ENCODE results near the gene B4GAT1. TPM values are rescaled to one million over a fixed set of nuclear protein-coding genes. Genes with fewer than 3 reads are reported as not detected.
A peak's percentile ranks its signal among the peaks of the same experiment; 100 is the strongest.

Gene B4GAT1
- polyA plus RNA-seq, 1 donor from 2014 or later, result 162 TPM

DNA sequence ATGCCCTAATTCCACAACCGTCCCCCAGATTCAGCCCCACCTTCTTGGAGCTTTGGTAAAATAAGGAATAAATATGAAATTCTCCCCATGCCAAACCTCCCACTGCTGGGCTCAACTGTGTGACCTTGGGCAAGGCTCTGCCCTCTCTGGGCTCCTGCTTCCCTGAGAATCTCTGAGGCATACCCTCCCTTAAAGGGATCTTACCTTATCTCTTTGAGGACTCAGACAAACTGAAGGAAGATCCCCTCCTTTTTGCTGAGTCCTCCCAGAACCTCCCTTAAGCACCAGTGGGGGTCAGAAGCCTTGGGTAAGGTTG lies 33.3 kb downstream of the B4GAT1 start:
- Histone ChIP-seq H2AFZ (ENCODE audit: low read depth, low read length) (no peak overlapping the region), H3F3A (ENCODE audit: insufficient read depth, low read length, poor library complexity, severe bottlenecking) (no peaks in the 10 kb centered on the region), H4K20me1 (ENCODE audit: insufficient read depth) (no peaks in the 10 kb centered on the region), H3K9me2 (ENCODE audit: insufficient read depth, low read length) (no peaks in the 10 kb centered on the region), H3K9ac (ENCODE audit: low read length) (no peak overlapping the region), H3K4me3 (ENCODE audit: low read length) (no peak overlapping the region), H3K4me2 (ENCODE audit: low read length) (no peak overlapping the region), H3K9me3 (ENCODE audit: low read length) (no peaks in the 10 kb centered on the region), H3K27ac (ENCODE audit: low read length) (no peak overlapping the region), H3K36me3 (ENCODE audit: insufficient read depth, low read length) (no peaks in the 10 kb centered on the region), H3K79me2 (replicated peaks; ENCODE audit: insufficient read depth, low read length) (no peaks in the 10 kb centered on the region), H3K27me3 (ENCODE audit: insufficient read depth, low read depth, low read length) (peaks cover 11% of the 10 kb centered on the region)
- TF ChIP-seq, protein P1, sequence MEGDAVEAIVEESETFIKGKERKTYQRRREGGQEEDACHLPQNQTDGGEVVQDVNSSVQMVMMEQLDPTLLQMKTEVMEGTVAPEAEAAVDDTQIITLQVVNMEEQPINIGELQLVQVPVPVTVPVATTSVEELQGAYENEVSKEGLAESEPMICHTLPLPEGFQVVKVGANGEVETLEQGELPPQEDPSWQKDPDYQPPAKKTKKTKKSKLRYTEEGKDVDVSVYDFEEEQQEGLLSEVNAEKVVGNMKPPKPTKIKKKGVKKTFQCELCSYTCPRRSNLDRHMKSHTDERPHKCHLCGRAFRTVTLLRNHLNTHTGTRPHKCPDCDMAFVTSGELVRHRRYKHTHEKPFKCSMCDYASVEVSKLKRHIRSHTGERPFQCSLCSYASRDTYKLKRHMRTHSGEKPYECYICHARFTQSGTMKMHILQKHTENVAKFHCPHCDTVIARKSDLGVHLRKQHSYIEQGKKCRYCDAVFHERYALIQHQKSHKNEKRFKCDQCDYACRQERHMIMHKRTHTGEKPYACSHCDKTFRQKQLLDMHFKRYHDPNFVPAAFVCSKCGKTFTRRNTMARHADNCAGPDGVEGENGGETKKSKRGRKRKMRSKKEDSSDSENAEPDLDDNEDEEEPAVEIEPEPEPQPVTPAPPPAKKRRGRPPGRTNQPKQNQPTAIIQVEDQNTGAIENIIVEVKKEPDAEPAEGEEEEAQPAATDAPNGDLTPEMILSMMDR (IDR thresholded peaks at IDR 0.05; ENCODE audit: poor library complexity, severe bottlenecking), result no peak
- TF ChIP-seq RAD21 (conservative IDR thresholded peaks at IDR 0.05), result no peak

DNA sequence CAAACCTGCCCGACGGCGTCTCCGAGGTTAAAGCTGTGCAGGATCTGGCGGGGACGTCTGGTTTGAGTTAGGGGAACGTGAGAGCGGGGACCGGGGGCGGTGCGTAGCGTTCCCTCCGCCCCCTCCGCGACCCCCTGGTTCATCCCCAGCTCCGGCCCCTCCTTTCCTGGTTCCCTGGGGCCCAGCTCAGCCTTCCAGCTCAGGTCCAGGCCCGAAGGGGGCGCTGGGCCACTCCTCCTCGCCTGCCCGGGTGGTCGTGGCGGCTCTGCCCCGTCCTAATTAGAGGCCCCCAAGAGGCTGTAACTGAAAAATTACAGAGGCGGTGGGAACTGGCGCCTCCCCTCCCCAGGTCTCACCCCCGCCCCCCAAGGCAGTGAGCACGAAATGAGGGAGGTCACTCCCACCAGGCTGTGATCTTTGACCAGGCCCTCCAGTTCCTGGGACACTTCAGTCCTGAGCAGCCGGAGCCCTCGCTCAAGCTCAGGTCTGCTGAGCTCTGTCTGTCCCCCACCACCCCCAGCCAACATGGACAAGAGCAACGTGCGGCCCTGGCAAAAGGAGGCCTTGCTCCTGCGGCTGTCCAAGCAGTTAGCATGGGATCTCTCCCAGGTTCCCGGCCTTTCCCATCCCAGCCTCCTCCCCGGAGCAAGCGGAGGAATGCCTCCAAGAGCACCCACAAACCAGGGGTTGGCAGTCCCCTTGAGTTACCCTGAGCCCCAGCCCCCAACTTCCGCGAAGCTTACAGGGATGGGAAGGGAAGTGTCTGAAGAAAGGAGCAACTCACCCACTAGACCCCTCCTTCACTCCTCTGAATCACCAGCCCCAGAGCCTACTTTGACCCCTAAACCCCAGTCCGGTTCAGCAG lies 33.9 kb downstream of the B4GAT1 start:
- Histone ChIP-seq H3K36me3 (ENCODE audit: insufficient read depth, low read length) (no peaks in the 10 kb centered on the region), H3K79me2 (replicated peaks; ENCODE audit: insufficient read depth, low read length) (no peaks in the 10 kb centered on the region), H3F3A (ENCODE audit: insufficient read depth, low read length, poor library complexity, severe bottlenecking) (no peaks in the 10 kb centered on the region), H3K4me3 (ENCODE audit: low read length) (peak overlapping the region; percentile 70), H3K9me2 (ENCODE audit: insufficient read depth, low read length) (no peaks in the 10 kb centered on the region), H3K9ac (ENCODE audit: low read length) (peak overlapping the region; percentile 69), H3K4me2 (ENCODE audit: low read length) (peak overlapping the region; percentile 59), H2AFZ (ENCODE audit: low read depth, low read length) (peak overlapping the region; percentile 60), H4K20me1 (ENCODE audit: insufficient read depth) (no peaks in the 10 kb centered on the region), H3K27me3 (ENCODE audit: insufficient read depth, low read depth, low read length) (peaks cover 11% of the 10 kb centered on the region), H3K27ac (ENCODE audit: low read length) (peak overlapping the region; percentile 49), H3K9me3 (ENCODE audit: low read length) (no peaks in the 10 kb centered on the region)
- TF ChIP-seq MXI1 (conservative IDR thresholded peaks at IDR 0.05; ENCODE audit: poor library complexity, severe bottlenecking) (no peak), POLR2AphosphoS5 (IDR thresholded peaks at IDR 0.05) (no peak), EZH2 (IDR thresholded peaks at IDR 0.05; ENCODE audit: borderline replicate concordance, insufficient read depth, low read length, poor library complexity, severe bottlenecking) (no peak), EP300 (conservative IDR thresholded peaks at IDR 0.05; ENCODE audit: poor library complexity, severe bottlenecking) (no peak)
- TF ChIP-seq, protein P2, sequence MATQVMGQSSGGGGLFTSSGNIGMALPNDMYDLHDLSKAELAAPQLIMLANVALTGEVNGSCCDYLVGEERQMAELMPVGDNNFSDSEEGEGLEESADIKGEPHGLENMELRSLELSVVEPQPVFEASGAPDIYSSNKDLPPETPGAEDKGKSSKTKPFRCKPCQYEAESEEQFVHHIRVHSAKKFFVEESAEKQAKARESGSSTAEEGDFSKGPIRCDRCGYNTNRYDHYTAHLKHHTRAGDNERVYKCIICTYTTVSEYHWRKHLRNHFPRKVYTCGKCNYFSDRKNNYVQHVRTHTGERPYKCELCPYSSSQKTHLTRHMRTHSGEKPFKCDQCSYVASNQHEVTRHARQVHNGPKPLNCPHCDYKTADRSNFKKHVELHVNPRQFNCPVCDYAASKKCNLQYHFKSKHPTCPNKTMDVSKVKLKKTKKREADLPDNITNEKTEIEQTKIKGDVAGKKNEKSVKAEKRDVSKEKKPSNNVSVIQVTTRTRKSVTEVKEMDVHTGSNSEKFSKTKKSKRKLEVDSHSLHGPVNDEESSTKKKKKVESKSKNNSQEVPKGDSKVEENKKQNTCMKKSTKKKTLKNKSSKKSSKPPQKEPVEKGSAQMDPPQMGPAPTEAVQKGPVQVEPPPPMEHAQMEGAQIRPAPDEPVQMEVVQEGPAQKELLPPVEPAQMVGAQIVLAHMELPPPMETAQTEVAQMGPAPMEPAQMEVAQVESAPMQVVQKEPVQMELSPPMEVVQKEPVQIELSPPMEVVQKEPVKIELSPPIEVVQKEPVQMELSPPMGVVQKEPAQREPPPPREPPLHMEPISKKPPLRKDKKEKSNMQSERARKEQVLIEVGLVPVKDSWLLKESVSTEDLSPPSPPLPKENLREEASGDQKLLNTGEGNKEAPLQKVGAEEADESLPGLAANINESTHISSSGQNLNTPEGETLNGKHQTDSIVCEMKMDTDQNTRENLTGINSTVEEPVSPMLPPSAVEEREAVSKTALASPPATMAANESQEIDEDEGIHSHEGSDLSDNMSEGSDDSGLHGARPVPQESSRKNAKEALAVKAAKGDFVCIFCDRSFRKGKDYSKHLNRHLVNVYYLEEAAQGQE (IDR thresholded peaks at IDR 0.05; ENCODE audit: borderline replicate concordance), result no peak
- TF ChIP-seq, protein P1 (IDR thresholded peaks at IDR 0.05; ENCODE audit: poor library complexity, severe bottlenecking), result no peak

All from neural cell (in vitro differentiated cells).